HepG2 (cell line): ENCODE measurements around the gene SEC61A1. TPM values are rescaled to one million over a fixed set of nuclear protein-coding genes. Genes with fewer than 3 reads are reported as not detected.

Source experiments
- FLYWCH1 ChIP-seq: sonication (generic); formaldehyde crosslinking; IDR thresholded peaks from 2 replicates; pipeline ENCODE4 v1.8.1; 2023; ENCODE audit warnings: mild to moderate bottlenecking, missing genetic modification reagents
- HDAC2 ChIP-seq: sonication (generic); formaldehyde crosslinking; IDR thresholded peaks from 2 replicates; pipeline ENCODE4 v1.4.0; 2020; ENCODE audit warnings: missing genetic modification reagents
- KLF13 ChIP-seq: sonication (generic); formaldehyde crosslinking; IDR thresholded peaks from 2 replicates; pipeline ENCODE4 v1.4.0; 2020; ENCODE audit warnings: mild to moderate bottlenecking, missing genetic modification reagents
- KMT2B ChIP-seq: IDR thresholded peaks from 2 replicates; pipeline ENCODE4 v1.6.1; 2016; ENCODE audit warnings: missing genetic modification reagents, missing compliant biosample characterization
- NR2F1 ChIP-seq, 2 experiments: fragments of 450-650 bp in 1 of 2; formaldehyde crosslinking in 1 of 2; IDR thresholded peaks; 2 replicates each; pipeline versions ENCODE4 v1.5.0 to v1.6.1; 2016 to 2020; ENCODE audit warnings: mild to moderate bottlenecking in 1 of 2, missing compliant biosample characterization in 1 of 2, missing genetic modification reagents in 1 of 2, moderate library complexity in 1 of 2
- NR2F2 ChIP-seq: IDR thresholded peaks from 2 replicates; pipeline ENCODE4 v1.6.1; 2012; ENCODE audit warnings: low read depth, inconsistent platforms, borderline replicate concordance
- PHF21A ChIP-seq: sonication (generic); formaldehyde crosslinking; IDR thresholded peaks from 2 replicates; pipeline ENCODE4 v1.5.0; 2020; ENCODE audit warnings: mild to moderate bottlenecking, missing genetic modification reagents
- POLR2AphosphoS2 ChIP-seq: IDR thresholded peaks from 2 replicates; pipeline ENCODE4 v1.6.1; 2011; ENCODE audit warnings: low read depth, low read length, improper control_type of control experiment
- SALL1 ChIP-seq: sonication (generic); formaldehyde crosslinking; IDR thresholded peaks from 2 replicates; pipeline ENCODE4 v1.8.0; 2022; ENCODE audit warnings: mild to moderate bottlenecking, missing genetic modification reagents
- SAP130 ChIP-seq: IDR thresholded peaks from 2 replicates; pipeline ENCODE4 v1.6.1; 2016; ENCODE audit warnings: low read depth
- SIN3A ChIP-seq: IDR thresholded peaks from 2 replicates; pipeline ENCODE4 v1.6.1; 2011; ENCODE audit warnings: low read depth, mild to moderate bottlenecking, control low read depth, low read length, borderline replicate concordance
- TEAD3 ChIP-seq: optimal IDR thresholded peaks from 2 replicates; pipeline ENCODE3; 2016; ENCODE audit warnings: borderline replicate concordance
- ZNF501 ChIP-seq: sonication (generic); formaldehyde crosslinking; IDR thresholded peaks from 2 replicates; pipeline ENCODE4 v1.5.1; 2020; ENCODE audit warnings: mild to moderate bottlenecking, moderate library complexity, missing genetic modification reagents
- ZNF567 ChIP-seq: sonication (generic); formaldehyde crosslinking; IDR thresholded peaks from 2 replicates; pipeline ENCODE4 v1.8.1; 2023; ENCODE audit warnings: mild to moderate bottlenecking, missing genetic modification reagents, borderline replicate concordance
- ZNF674 ChIP-seq: sonication (generic); formaldehyde crosslinking; IDR thresholded peaks from 2 replicates; pipeline ENCODE4 v1.5.0; 2020; ENCODE audit warnings: low read depth, mild to moderate bottlenecking, missing genetic modification reagents
- ZNF746 ChIP-seq: sonication (generic); formaldehyde crosslinking; IDR thresholded peaks from 2 replicates; pipeline ENCODE4 v1.8.0; 2022; ENCODE audit warnings: mild to moderate bottlenecking, missing genetic modification reagents
- polyA plus RNA-seq, 8 experiments: library from polyadenylated mRNA; depleted of rRNA in 3 of 8; stranded (reverse) in 7 of 8; unstranded in 1 of 8; fragments of >200 nt; fragmentation: Illumina TruSeq in 4 of 8; extraction: Trizol in 4 of 8; gene quantifications; 2 replicates each; pipeline versions ENCODE4 v1.2.1 to v1.2.3, GENCODE V29; 2011 to 2016; ENCODE audit warnings: low read depth in 4 of 8, missing spikeins in 1 of 8, mixed read lengths in 1 of 8; ENCODE audit not compliant: insufficient read depth in 1 of 8
- total RNA-seq, 5 experiments: library from RNA; depleted of rRNA; stranded (reverse); fragments of >200 nt; fragmentation: Illumina TruSeq; extraction: Trizol; gene quantifications; 2 replicates each; pipeline ENCODE4 v1.2.3, GENCODE V29; 2016; ENCODE audit warnings: low read depth in 1 of 5
- TF ChIP-seq, protein P1 (sequence below): sonication (generic); formaldehyde crosslinking; IDR thresholded peaks from 2 replicates; pipeline ENCODE4 v1.4.0; 2020; ENCODE audit warnings: mild to moderate bottlenecking, missing genetic modification reagents, borderline replicate concordance
- TF ChIP-seq, protein P2 (sequence below): sonication (generic); formaldehyde crosslinking; IDR thresholded peaks from 2 replicates; pipeline ENCODE4 v1.8.1; 2022; ENCODE audit warnings: low read depth, mild to moderate bottlenecking, missing genetic modification reagents
- TF ChIP-seq, protein P3 (sequence below): sonication (generic); formaldehyde crosslinking; IDR thresholded peaks from 2 replicates; pipeline ENCODE4 v1.8.0; 2022; ENCODE audit warnings: mild to moderate bottlenecking, missing genetic modification reagents
- TF ChIP-seq, protein P4 (sequence below): sonication (generic); formaldehyde crosslinking; IDR thresholded peaks from 2 replicates; pipeline ENCODE4 v1.8.0; 2022; ENCODE audit warnings: mild to moderate bottlenecking, missing genetic modification reagents, moderate library complexity

Gene SEC61A1
- total and polyA plus RNA-seq, 2 of the 13 experiments (the other 11 are each of a cell fraction or from before 2014, with no cell fraction given): 170 to 203 TPM

DNA sequence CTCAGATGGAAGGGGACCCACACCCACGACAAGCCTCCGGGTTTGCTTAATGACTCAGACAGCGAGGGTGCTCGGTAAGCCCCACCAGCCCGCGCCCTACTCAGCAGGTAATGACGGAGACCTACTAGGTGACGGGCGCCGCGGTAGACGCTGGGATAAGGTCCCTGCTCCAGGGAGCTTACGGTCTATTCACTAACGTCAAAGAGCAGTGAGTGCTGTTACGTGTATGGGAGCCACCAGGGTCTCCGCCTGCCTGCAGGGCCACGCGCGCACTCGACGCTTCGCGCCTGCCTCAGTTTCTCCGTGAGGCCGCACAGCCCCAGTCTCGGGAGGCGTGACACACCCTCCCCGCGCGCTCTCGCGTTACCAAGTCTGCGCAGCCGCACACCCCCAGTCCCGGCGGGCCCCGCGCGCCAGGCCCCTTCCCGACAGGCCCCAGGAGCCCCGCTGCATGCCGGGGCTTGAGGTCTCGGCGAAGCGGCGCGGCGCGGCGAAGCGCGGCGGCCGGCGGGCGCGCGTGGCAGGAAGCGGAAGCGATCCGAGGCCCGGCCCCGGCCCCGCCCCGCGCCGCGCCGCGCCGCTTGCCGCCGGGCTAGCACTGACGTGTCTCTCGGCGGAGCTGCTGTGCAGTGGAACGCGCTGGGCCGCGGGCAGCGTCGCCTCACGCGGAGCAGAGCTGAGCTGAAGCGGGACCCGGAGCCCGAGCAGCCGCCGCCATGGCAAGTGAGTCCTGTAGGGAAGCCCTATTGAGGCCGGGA, at the start of gene SEC61A1 (continued):
- TF ChIP-seq SIN3A (0 out of 2 replicates have a peak, but pooled peaks have one; percentile 79), TEAD3 (CRISPR knock-in tag) (no peak), ZNF746 (CRISPR knock-in tag) (no peak), SALL1 (CRISPR knock-in tag) (peak; percentile 85), KLF13 (CRISPR knock-in tag) (0 out of 2 replicates have a peak, but pooled peaks have one; percentile 59), ZNF501 (CRISPR knock-in tag) (peak; percentile 90), POLR2AphosphoS2 (peak; percentile 73; the same call in 1 of the 2 replicates), ZNF674 (CRISPR knock-in tag) (peak; percentile 57; the same call in 1 of the 2 replicates), NR2F1 (CRISPR knock-in tag; IDR thresholded peaks at IDR 0.05) (no peak), NR2F2 (peak; percentile 16; the same call in 1 of the 2 replicates), FLYWCH1 (CRISPR knock-in tag) (peak; percentile 66; the same call in 1 of the 2 replicates), KMT2B (CRISPR knock-in tag) (peak; percentile 84), SAP130 (CRISPR knock-in tag) (peak; percentile 83), PHF21A (no peak; the same call in 1 of the 2 replicates), ZNF567 (CRISPR knock-in tag) (peak; percentile 74; the same call in 1 of the 2 replicates), HDAC2 (CRISPR knock-in tag) (peak; percentile 47)
- TF ChIP-seq, protein P1, sequence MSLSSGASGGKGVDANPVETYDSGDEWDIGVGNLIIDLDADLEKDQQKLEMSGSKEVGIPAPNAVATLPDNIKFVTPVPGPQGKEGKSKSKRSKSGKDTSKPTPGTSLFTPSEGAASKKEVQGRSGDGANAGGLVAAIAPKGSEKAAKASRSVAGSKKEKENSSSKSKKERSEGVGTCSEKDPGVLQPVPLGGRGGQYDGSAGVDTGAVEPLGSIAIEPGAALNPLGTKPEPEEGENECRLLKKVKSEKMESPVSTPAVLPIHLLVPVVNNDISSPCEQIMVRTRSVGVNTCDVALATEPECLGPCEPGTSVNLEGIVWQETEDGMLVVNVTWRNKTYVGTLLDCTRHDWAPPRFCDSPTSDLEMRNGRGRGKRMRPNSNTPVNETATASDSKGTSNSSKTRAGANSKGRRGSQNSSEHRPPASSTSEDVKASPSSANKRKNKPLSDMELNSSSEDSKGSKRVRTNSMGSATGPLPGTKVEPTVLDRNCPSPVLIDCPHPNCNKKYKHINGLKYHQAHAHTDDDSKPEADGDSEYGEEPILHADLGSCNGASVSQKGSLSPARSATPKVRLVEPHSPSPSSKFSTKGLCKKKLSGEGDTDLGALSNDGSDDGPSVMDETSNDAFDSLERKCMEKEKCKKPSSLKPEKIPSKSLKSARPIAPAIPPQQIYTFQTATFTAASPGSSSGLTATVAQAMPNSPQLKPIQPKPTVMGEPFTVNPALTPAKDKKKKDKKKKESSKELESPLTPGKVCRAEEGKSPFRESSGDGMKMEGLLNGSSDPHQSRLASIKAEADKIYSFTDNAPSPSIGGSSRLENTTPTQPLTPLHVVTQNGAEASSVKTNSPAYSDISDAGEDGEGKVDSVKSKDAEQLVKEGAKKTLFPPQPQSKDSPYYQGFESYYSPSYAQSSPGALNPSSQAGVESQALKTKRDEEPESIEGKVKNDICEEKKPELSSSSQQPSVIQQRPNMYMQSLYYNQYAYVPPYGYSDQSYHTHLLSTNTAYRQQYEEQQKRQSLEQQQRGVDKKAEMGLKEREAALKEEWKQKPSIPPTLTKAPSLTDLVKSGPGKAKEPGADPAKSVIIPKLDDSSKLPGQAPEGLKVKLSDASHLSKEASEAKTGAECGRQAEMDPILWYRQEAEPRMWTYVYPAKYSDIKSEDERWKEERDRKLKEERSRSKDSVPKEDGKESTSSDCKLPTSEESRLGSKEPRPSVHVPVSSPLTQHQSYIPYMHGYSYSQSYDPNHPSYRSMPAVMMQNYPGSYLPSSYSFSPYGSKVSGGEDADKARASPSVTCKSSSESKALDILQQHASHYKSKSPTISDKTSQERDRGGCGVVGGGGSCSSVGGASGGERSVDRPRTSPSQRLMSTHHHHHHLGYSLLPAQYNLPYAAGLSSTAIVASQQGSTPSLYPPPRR (CRISPR knock-in tag): peak; percentile 20; the same call in 1 of the 2 replicates
- TF ChIP-seq, protein P2, sequence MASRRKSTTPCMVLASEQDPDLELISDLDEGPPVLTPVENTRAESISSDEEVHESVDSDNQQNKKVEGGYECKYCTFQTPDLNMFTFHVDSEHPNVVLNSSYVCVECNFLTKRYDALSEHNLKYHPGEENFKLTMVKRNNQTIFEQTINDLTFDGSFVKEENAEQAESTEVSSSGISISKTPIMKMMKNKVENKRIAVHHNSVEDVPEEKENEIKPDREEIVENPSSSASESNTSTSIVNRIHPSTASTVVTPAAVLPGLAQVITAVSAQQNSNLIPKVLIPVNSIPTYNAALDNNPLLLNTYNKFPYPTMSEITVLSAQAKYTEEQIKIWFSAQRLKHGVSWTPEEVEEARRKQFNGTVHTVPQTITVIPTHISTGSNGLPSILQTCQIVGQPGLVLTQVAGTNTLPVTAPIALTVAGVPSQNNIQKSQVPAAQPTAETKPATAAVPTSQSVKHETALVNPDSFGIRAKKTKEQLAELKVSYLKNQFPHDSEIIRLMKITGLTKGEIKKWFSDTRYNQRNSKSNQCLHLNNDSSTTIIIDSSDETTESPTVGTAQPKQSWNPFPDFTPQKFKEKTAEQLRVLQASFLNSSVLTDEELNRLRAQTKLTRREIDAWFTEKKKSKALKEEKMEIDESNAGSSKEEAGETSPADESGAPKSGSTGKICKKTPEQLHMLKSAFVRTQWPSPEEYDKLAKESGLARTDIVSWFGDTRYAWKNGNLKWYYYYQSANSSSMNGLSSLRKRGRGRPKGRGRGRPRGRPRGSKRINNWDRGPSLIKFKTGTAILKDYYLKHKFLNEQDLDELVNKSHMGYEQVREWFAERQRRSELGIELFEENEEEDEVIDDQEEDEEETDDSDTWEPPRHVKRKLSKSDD (CRISPR knock-in tag): no peak; the same call in 1 of the 2 replicates
- TF ChIP-seq, protein P3, sequence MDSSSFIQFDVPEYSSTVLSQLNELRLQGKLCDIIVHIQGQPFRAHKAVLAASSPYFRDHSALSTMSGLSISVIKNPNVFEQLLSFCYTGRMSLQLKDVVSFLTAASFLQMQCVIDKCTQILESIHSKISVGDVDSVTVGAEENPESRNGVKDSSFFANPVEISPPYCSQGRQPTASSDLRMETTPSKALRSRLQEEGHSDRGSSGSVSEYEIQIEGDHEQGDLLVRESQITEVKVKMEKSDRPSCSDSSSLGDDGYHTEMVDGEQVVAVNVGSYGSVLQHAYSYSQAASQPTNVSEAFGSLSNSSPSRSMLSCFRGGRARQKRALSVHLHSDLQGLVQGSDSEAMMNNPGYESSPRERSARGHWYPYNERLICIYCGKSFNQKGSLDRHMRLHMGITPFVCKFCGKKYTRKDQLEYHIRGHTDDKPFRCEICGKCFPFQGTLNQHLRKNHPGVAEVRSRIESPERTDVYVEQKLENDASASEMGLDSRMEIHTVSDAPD: no peak
- TF ChIP-seq, protein P4, sequence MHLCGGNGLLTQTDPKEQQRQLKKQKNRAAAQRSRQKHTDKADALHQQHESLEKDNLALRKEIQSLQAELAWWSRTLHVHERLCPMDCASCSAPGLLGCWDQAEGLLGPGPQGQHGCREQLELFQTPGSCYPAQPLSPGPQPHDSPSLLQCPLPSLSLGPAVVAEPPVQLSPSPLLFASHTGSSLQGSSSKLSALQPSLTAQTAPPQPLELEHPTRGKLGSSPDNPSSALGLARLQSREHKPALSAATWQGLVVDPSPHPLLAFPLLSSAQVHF (CRISPR knock-in tag): peak; percentile 77
